ENCODE measurements around the gene SAMD9L.

SAMD9L gene

DNA sequence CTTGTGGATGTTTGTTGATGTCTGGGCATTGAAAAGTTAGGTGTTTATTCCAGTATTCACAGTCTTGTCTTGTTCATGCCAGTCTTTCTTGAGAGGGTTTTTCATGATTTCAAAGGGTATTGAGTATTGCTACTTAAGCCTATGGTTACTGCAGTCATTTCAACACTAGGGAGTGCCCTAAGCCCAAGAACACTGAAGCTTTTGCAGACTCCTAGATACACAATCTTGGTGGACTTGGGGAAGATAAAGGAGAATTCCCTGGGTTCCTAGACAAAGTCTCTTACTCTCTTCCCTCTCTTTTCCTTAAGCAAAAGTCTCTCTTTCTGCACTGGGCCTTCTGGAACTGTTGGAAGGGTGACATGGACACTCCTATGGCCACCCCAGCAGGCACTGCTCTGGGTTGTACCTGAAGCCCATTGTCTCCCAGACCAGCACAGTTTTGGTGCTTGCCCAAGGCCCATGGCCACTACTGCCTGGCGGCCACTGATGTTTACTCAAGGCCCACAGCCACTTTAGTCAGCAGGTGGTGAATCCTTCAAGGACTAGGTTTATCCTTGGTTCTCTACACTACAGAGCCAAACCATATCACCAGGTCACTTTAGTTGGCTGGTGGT lies 55.3 kb downstream of the SAMD9L start:
- TF ChIP-seq, protein P1, sequence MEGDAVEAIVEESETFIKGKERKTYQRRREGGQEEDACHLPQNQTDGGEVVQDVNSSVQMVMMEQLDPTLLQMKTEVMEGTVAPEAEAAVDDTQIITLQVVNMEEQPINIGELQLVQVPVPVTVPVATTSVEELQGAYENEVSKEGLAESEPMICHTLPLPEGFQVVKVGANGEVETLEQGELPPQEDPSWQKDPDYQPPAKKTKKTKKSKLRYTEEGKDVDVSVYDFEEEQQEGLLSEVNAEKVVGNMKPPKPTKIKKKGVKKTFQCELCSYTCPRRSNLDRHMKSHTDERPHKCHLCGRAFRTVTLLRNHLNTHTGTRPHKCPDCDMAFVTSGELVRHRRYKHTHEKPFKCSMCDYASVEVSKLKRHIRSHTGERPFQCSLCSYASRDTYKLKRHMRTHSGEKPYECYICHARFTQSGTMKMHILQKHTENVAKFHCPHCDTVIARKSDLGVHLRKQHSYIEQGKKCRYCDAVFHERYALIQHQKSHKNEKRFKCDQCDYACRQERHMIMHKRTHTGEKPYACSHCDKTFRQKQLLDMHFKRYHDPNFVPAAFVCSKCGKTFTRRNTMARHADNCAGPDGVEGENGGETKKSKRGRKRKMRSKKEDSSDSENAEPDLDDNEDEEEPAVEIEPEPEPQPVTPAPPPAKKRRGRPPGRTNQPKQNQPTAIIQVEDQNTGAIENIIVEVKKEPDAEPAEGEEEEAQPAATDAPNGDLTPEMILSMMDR (IDR thresholded peaks at IDR 0.05; ENCODE audit: low read depth, low read length) = peak; percentile 59
- H3K4me3 ChIP-seq (replicated peaks in 1 of 2; ENCODE audit: low read depth in 2 of 2, low read length in 2 of 2) = no peak overlapping the region
- peak; percentile 67 to 78 for DNase-seq (ENCODE audit: low read depth in 2 of 2)

Measured in cardiac fibroblast (primary cell).